NB4 (cell line): ENCODE data around the gene NCAPG2.

Source experiments
- DNase-seq: peaks from one replicate; pipeline ENCODE4 v3.0.0; 2010; ENCODE audit warnings: low read depth
- H3K4me3 ChIP-seq: one replicate; pipeline ENCODE4 v1.5.1; 2011; ENCODE audit warnings: mild to moderate bottlenecking, low read depth, low read length, moderate library complexity
- MYC ChIP-seq: IDR thresholded peaks from 2 replicates; pipeline ENCODE4 v1.6.1; 2011; ENCODE audit warnings: low read depth, low read length
- POLR2A ChIP-seq: IDR thresholded peaks from 2 replicates; pipeline ENCODE4 v1.6.1; 2011; ENCODE audit warnings: mild to moderate bottlenecking; ENCODE audit not compliant: insufficient read length; ENCODE audit errors: extremely low read depth
- TF ChIP-seq, protein P1 (sequence below): IDR thresholded peaks from one replicate; pipeline ENCODE4 v1.5.1; 2012; ENCODE audit warnings: low read depth, low read length
- TF ChIP-seq, protein P2 (sequence below): IDR thresholded peaks from 2 replicates; pipeline ENCODE4 v1.6.1; 2011; ENCODE audit warnings: low read depth, low read length

The NCAPG2 gene

DNA sequence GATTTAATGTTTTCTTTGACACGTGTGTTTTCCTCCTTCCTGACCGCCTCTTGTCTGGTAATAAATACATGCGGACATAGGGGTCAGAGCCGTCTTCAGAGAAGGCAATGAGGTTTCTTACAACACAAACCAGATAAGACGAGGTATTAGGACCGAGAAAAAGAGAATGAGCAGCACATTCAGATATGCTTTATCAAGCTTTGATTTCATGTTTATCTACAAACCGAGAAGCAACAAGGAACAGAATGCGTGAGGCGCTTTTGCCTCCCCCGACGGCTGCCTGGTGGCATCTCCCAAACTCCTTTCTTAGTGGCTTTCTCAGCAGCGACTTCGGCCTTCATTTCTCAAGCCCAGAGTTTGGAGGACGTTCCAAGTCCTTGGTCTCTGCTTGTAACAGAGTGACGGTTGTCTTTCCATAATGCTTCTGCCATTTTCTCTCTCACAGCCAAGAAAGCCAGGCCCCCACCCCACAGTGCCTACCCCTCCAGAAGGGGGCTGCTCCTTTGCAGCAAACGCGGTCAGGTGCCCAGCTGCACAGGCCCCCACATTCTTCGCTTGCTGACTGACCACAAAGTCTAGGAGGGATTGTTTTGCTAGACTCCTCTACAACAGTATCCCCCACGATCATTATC is 32.6 kb upstream of the NCAPG2 start:
- H3K4me3 ChIP-seq = no peak overlapping the region
- TF ChIP-seq, protein P1, sequence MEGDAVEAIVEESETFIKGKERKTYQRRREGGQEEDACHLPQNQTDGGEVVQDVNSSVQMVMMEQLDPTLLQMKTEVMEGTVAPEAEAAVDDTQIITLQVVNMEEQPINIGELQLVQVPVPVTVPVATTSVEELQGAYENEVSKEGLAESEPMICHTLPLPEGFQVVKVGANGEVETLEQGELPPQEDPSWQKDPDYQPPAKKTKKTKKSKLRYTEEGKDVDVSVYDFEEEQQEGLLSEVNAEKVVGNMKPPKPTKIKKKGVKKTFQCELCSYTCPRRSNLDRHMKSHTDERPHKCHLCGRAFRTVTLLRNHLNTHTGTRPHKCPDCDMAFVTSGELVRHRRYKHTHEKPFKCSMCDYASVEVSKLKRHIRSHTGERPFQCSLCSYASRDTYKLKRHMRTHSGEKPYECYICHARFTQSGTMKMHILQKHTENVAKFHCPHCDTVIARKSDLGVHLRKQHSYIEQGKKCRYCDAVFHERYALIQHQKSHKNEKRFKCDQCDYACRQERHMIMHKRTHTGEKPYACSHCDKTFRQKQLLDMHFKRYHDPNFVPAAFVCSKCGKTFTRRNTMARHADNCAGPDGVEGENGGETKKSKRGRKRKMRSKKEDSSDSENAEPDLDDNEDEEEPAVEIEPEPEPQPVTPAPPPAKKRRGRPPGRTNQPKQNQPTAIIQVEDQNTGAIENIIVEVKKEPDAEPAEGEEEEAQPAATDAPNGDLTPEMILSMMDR = no peak
- TF ChIP-seq, protein P2, sequence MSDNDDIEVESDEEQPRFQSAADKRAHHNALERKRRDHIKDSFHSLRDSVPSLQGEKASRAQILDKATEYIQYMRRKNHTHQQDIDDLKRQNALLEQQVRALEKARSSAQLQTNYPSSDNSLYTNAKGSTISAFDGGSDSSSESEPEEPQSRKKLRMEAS = no peak
- TF ChIP-seq MYC = no peak
- no peak for TF ChIP-seq POLR2A
- DNase-seq = no peak

DNA sequence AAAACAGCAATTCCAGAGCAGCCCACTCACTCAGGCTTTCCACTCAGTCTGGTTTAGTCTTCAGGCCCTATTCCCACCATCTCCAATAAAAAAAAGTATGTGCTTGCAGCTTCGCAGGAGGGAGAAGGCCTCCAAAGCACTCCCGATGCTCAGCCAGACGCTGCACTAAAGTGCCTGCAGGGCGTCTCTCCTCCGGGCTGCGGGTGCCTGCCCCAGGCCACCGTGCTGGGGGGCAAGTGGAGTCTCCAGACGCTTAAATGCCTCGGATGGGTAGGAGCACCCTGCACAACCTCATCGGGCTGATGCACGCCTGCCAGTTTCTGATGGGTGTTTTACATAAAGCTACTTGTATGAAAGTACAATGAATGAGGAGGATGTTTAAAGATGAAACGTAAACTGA is 31.3 kb upstream of the NCAPG2 start:
- H3K4me3 ChIP-seq = no peak overlapping the region
- TF ChIP-seq POLR2A (no peak), MYC (no peak)
- TF ChIP-seq, protein P1 = no peak
- TF ChIP-seq, protein P2 = no peak
- no peak for DNase-seq

GRCh38 chr7:158734861-158735260 is 30.3 kb upstream of the NCAPG2 start:
- TF ChIP-seq POLR2A = no peak
- TF ChIP-seq, protein P1 = no peak
- no peak for TF ChIP-seq MYC
- TF ChIP-seq, protein P2 = peak; percentile 29; the same call in 1 of the 2 replicates
- peak; percentile 80 for DNase-seq

GRCh38 chr7:158733775-158734494 is 29.3 kb upstream of the NCAPG2 start:
- TF ChIP-seq, protein P2 = no peak
- TF ChIP-seq, protein P1 = peak; percentile 13
- H3K4me3 ChIP-seq = no peak overlapping the region
- no peak for DNase-seq

More at GRCh38 chr7:158734861-158735260, 30.3 kb upstream of the NCAPG2 start:
- H3K4me3 ChIP-seq = no peak overlapping the region

- TF ChIP-seq MYC (no peak), POLR2A (no peak)
- TF ChIP-seq, protein P2 = no peak
- TF ChIP-seq, protein P1 = no peak
- H3K4me3 ChIP-seq = no peak overlapping the region
- no peak for DNase-seq
Measured at GRCh38 chr7:158733220-158733519, 28.6 kb upstream of the NCAPG2 start.
